MM.1S (cell line): ENCODE measurements around the gene PDGFRB.

Experiments
- DNase-seq: peaks from one replicate; pipeline ENCODE4 v3.0.0-alpha.2; 2015
- H2AFZ ChIP-seq: fragments of 300-600 bp; sonication (generic); 2 replicates; pipeline ENCODE4 v1.6.0; 2016; ENCODE audit warnings: antibody characterized with exemption, low read length
- H3F3A ChIP-seq: fragments of 300-600 bp; sonication (generic); 2 replicates; pipeline ENCODE4 v1.6.1; 2016; ENCODE audit warnings: mild to moderate bottlenecking, antibody characterized with exemption, low read length, moderate library complexity, mixed read lengths; ENCODE audit not compliant: insufficient read depth
- H3K27ac ChIP-seq: fragments of 300-600 bp; sonication (generic); 2 replicates; pipeline ENCODE4 v1.5.1; 2016; ENCODE audit warnings: mild to moderate bottlenecking, low read length
- H3K27me3 ChIP-seq: fragments of 300-600 bp; sonication (generic); replicated peaks from 2 replicates; pipeline ENCODE4 v1.6.0; 2016; ENCODE audit warnings: low read length; ENCODE audit not compliant: insufficient read depth
- H3K36me3 ChIP-seq: fragments of 300-600 bp; sonication (generic); replicated peaks from 2 replicates; pipeline ENCODE4 v1.6.1; 2016; ENCODE audit warnings: mild to moderate bottlenecking, low read length, mixed read lengths; ENCODE audit not compliant: insufficient read depth
- H3K4me1 ChIP-seq: fragments of 300-600 bp; sonication (generic); 2 replicates; pipeline ENCODE4 v1.6.1; 2016; ENCODE audit warnings: low read length, mixed read lengths
- H3K4me2 ChIP-seq: fragments of 300-600 bp; sonication (generic); 2 replicates; pipeline ENCODE4 v1.6.0; 2016; ENCODE audit warnings: low read depth, low read length
- H3K4me3 ChIP-seq: fragments of 300-600 bp; sonication (generic); 2 replicates; pipeline ENCODE4 v1.5.1; 2016; ENCODE audit warnings: low read length, mixed read lengths
- H3K79me2 ChIP-seq: fragments of 300-600 bp; sonication (generic); 2 replicates; pipeline ENCODE4 v1.6.1; 2016; ENCODE audit warnings: mixed run types, low read length, mixed read lengths
- H3K9ac ChIP-seq: fragments of 300-600 bp; sonication (generic); 2 replicates; pipeline ENCODE4 v1.6.1; 2016; ENCODE audit warnings: low read length, mixed read lengths
- H3K9me2 ChIP-seq: fragments of 300-600 bp; sonication (generic); replicated peaks from 2 replicates; pipeline ENCODE4 v1.6.1; 2016; ENCODE audit warnings: mild to moderate bottlenecking, low read length, mixed read lengths; ENCODE audit not compliant: insufficient read depth
- H3K9me3 ChIP-seq: fragments of 300-600 bp; sonication (generic); replicated peaks from 2 replicates; pipeline ENCODE4 v1.6.1; 2016; ENCODE audit warnings: mild to moderate bottlenecking, low read length, mixed read lengths; ENCODE audit not compliant: insufficient read depth
- H4K20me1 ChIP-seq: fragments of 300-600 bp; sonication (generic); 2 replicates; pipeline ENCODE4 v1.6.1; 2016; ENCODE audit warnings: mild to moderate bottlenecking, low read length, moderate library complexity, mixed read lengths; ENCODE audit not compliant: insufficient read depth
- CTCF ChIP-seq: fragments of 300-600 bp; sonication (generic); IDR thresholded peaks from 2 replicates; pipeline ENCODE4 v1.5.1; 2016; ENCODE audit warnings: antibody characterized with exemption, low read length, mixed read lengths
- EZH2 ChIP-seq: fragments of 300-600 bp; sonication (generic); optimal IDR thresholded peaks from 2 replicates; pipeline ENCODE3; 2017; ENCODE audit warnings: low read depth, mild to moderate bottlenecking, antibody characterized with exemption, low read length, mixed read lengths
- EZH2phosphoT487 ChIP-seq: fragments of 300-600 bp; sonication (generic); IDR thresholded peaks from 2 replicates; pipeline ENCODE4 v1.6.1; 2018; ENCODE audit warnings: antibody characterized with exemption, low read length

The PDGFRB gene

GRCh38 chr5:150202501-150202900 lies 46.9 kb upstream of the PDGFRB start:
- no peak overlapping the region for H3K4me2 ChIP-seq
- H3K4me1 ChIP-seq, result no peaks in the 10 kb centered on the region
- H3K79me2 ChIP-seq, result no peaks in the 10 kb centered on the region
- H3K27ac ChIP-seq, result no peak overlapping the region
- no peaks in the 10 kb centered on the region for H4K20me1 ChIP-seq
- no peaks in the 10 kb centered on the region for H3K9me3 ChIP-seq
- no peaks in the 10 kb centered on the region for H3F3A ChIP-seq
- no peak overlapping the region for H3K4me3 ChIP-seq
- no peak overlapping the region for H2AFZ ChIP-seq
- TF ChIP-seq EZH2phosphoT487 (no peak), EZH2 (no peak), CTCF (no peak)
- no peak overlapping the region for H3K9ac ChIP-seq
- no peak for DNase-seq
- no peaks in the 10 kb centered on the region for H3K36me3 ChIP-seq
- H3K9me2 ChIP-seq, result no peaks in the 10 kb centered on the region
- H3K27me3 ChIP-seq, result peaks cover 19% of the 10 kb centered on the region

GRCh38 chr5:150197476-150197875 lies 41.8 kb upstream of the PDGFRB start:
- H3K9me3 ChIP-seq, result no peaks in the 10 kb centered on the region
- no peak overlapping the region for H3K4me3 ChIP-seq
- H4K20me1 ChIP-seq, result no peaks in the 10 kb centered on the region
- H3K36me3 ChIP-seq, result no peaks in the 10 kb centered on the region
- peaks cover 22% of the 10 kb centered on the region for H3K27me3 ChIP-seq
- H3F3A ChIP-seq, result no peaks in the 10 kb centered on the region
- no peak overlapping the region for H3K4me2 ChIP-seq
- no peak for DNase-seq
- H3K27ac ChIP-seq, result no peak overlapping the region
- H2AFZ ChIP-seq, result no peak overlapping the region
- TF ChIP-seq CTCF (no peak), EZH2phosphoT487 (no peak), EZH2 (no peak)
- H3K4me1 ChIP-seq, result no peaks in the 10 kb centered on the region
- no peak overlapping the region for H3K9ac ChIP-seq
- H3K9me2 ChIP-seq, result no peaks in the 10 kb centered on the region
- no peaks in the 10 kb centered on the region for H3K79me2 ChIP-seq

GRCh38 chr5:150196986-150197385 lies 41.3 kb upstream of the PDGFRB start:
- H3K4me2 ChIP-seq, result no peak overlapping the region
- H3K9me3 ChIP-seq, result no peaks in the 10 kb centered on the region
- no peak overlapping the region for H3K27ac ChIP-seq
- H3K36me3 ChIP-seq, result no peaks in the 10 kb centered on the region
- H2AFZ ChIP-seq, result no peak overlapping the region
- no peaks in the 10 kb centered on the region for H4K20me1 ChIP-seq
- no peaks in the 10 kb centered on the region for H3F3A ChIP-seq
- TF ChIP-seq EZH2phosphoT487, result no peak
- TF ChIP-seq CTCF, result no peak
- no peak for TF ChIP-seq EZH2
- no peaks in the 10 kb centered on the region for H3K9me2 ChIP-seq
- H3K4me1 ChIP-seq, result no peaks in the 10 kb centered on the region
- no peak overlapping the region for H3K9ac ChIP-seq
- no peak for DNase-seq
- no peaks in the 10 kb centered on the region for H3K79me2 ChIP-seq
- no peak overlapping the region for H3K4me3 ChIP-seq
- peaks cover 27% of the 10 kb centered on the region for H3K27me3 ChIP-seq
